Liver (tissue), 9 donors: ENCODE measurements around the gene STIM2. TPM values are rescaled to one million over a fixed set of nuclear protein-coding genes. Genes with fewer than 3 reads are reported as not detected.
A peak's percentile ranks its signal among the peaks of the same experiment; 100 is the strongest.

Experiments used
- DNase-seq: peaks from one replicate; pipeline ENCODE4 v3.0.0-alpha.2; 2017; ENCODE audit warnings: low spot score
- H3K27ac ChIP-seq, 2 donors: one replicate each; pipeline ENCODE4 v1.7.0; 2013; ENCODE audit warnings: inconsistent platforms in 2 of 2, low read length in 2 of 2, control low read depth in 1 of 2, low read depth in 1 of 2, mild to moderate bottlenecking in 1 of 2
- H3K27me3 ChIP-seq, 4 donors: one replicate each; pipeline versions ENCODE4 v1.6.1 to v1.7.0; 2013; ENCODE audit warnings: low read length in 3 of 4, inconsistent platforms in 1 of 4, mild to moderate bottlenecking in 1 of 4, moderate library complexity in 1 of 4; ENCODE audit not compliant: control insufficient read depth in 4 of 4, insufficient read depth in 4 of 4
- H3K36me3 ChIP-seq, 4 donors: one replicate each; pipeline versions ENCODE4 v1.6.1 to v1.7.0; 2013; ENCODE audit warnings: low read length in 3 of 4, mild to moderate bottlenecking in 3 of 4, low read depth in 1 of 4, moderate library complexity in 1 of 4; ENCODE audit not compliant: control insufficient read depth in 4 of 4, insufficient read depth in 3 of 4
- H3K4me1 ChIP-seq, 4 donors: one replicate each; pipeline versions ENCODE4 v1.6.1 to v1.7.0; 2013; ENCODE audit warnings: low read length in 3 of 4, mild to moderate bottlenecking in 3 of 4, moderate library complexity in 1 of 4; ENCODE audit not compliant: control insufficient read depth in 4 of 4, insufficient read depth in 4 of 4
- H3K4me3 ChIP-seq, 3 donors: one replicate each; pipeline versions ENCODE4 v1.6.1 to v1.7.0; 2013; ENCODE audit warnings: low read length in 3 of 3, control low read depth in 1 of 3, low read depth in 1 of 3, mild to moderate bottlenecking in 1 of 3
- H3K9ac ChIP-seq, 2 donors: one replicate each; pipeline ENCODE4 v1.7.0; 2013; ENCODE audit warnings: low read length in 2 of 2, mild to moderate bottlenecking in 2 of 2, moderate library complexity in 2 of 2, control low read depth in 1 of 2, low read depth in 1 of 2
- H3K9me3 ChIP-seq, 4 donors: one replicate each; pipeline versions ENCODE4 v1.6.1 to v1.7.0; 2013; ENCODE audit warnings: low read length in 3 of 4; ENCODE audit not compliant: control insufficient read depth in 4 of 4
- EGR1 ChIP-seq, 2 donors: IDR thresholded peaks; 2 replicates each; pipeline ENCODE4 v1.6.1; 2016 to 2018; ENCODE audit warnings: antibody characterized with exemption in 2 of 2, low read depth in 2 of 2
- FOXA1 ChIP-seq: IDR thresholded peaks from 2 replicates; pipeline ENCODE4 v1.6.1; 2016; ENCODE audit warnings: antibody characterized with exemption
- FOXA2 ChIP-seq: IDR thresholded peaks from 2 replicates; pipeline ENCODE4 v1.6.1; 2016; ENCODE audit warnings: antibody characterized with exemption
- GABPA ChIP-seq, 2 donors: IDR thresholded peaks in 1 of 2; conservative IDR thresholded peaks in 1 of 2; 2 replicates each; pipeline ENCODE4 v1.6.1; 2016; ENCODE audit warnings: antibody characterized with exemption in 2 of 2, mild to moderate bottlenecking in 1 of 2, moderate library complexity in 1 of 2
- HNF4A ChIP-seq, 2 donors: conservative IDR thresholded peaks; 2 replicates each; pipeline ENCODE4 v1.6.1; 2016; ENCODE audit warnings: antibody characterized with exemption in 2 of 2, mild to moderate bottlenecking in 2 of 2
- HNF4G ChIP-seq: IDR thresholded peaks from 2 replicates; pipeline ENCODE4 v1.6.1; 2016; ENCODE audit warnings: antibody characterized with exemption
- JUND ChIP-seq, 2 donors: IDR thresholded peaks; 2 replicates each; pipeline ENCODE4 v1.6.1; 2016; ENCODE audit warnings: antibody characterized with exemption in 2 of 2
- NR2F2 ChIP-seq: IDR thresholded peaks from 2 replicates; pipeline ENCODE4 v1.6.1; 2016; ENCODE audit warnings: antibody characterized with exemption
- RAD21 ChIP-seq, 2 donors: IDR thresholded peaks; 2 replicates each; pipeline ENCODE4 v1.6.1; 2016; ENCODE audit warnings: antibody characterized with exemption in 2 of 2, mild to moderate bottlenecking in 2 of 2
- RXRA ChIP-seq, 2 donors: IDR thresholded peaks; 2 replicates each; pipeline ENCODE4 v1.6.1; 2017 to 2018; ENCODE audit warnings: antibody characterized with exemption in 2 of 2, mild to moderate bottlenecking in 1 of 2
- SP1 ChIP-seq: IDR thresholded peaks from 2 replicates; pipeline ENCODE4 v1.6.1; 2018; ENCODE audit warnings: antibody characterized with exemption, mild to moderate bottlenecking
- TAF1 ChIP-seq: conservative IDR thresholded peaks from 2 replicates; pipeline ENCODE4 v1.6.1; 2016; ENCODE audit warnings: antibody characterized with exemption, mild to moderate bottlenecking
- YY1 ChIP-seq: IDR thresholded peaks from 2 replicates; pipeline ENCODE4 v1.6.1; 2016; ENCODE audit warnings: antibody characterized with exemption, mild to moderate bottlenecking
- WGBS: extraction: QIAGEN DNeasy Blood & Tissue Kit; methylation state at CpG from one replicate; pipeline ENCODE4 v1.1.7; 2013; 5-methylcytosine and 5-hydroxymethylcytosine counted together
- polyA plus RNA-seq, 2 donors: library from polyadenylated mRNA; stranded (reverse) in 1 of 2; unstranded in 1 of 2; fragments of 200-250 nt in 1 of 2; fragments of >200 nt in 1 of 2; fragmentation: Nextera tagmentation in 1 of 2; extraction: Ambion mirVana in 1 of 2; gene quantifications; one replicate each; pipeline versions ENCODE4 v1.2.1 to v1.2.3, GENCODE V29; 2013 to 2015
- total RNA-seq, 2 donors: library from RNA; depleted of rRNA; stranded (reverse); fragments of >200 nt; gene quantifications; one replicate each; pipeline ENCODE4 v1.2.3, GENCODE V29; 2014
- TF ChIP-seq, protein P1 (sequence below): IDR thresholded peaks from 2 replicates; pipeline ENCODE4 v1.6.1; 2016; ENCODE audit warnings: antibody characterized with exemption
- TF ChIP-seq, protein P2 (sequence below): IDR thresholded peaks from 2 replicates; pipeline ENCODE4 v1.6.1; 2016; ENCODE audit warnings: antibody characterized with exemption, mild to moderate bottlenecking
- TF ChIP-seq, protein P3 (sequence below): IDR thresholded peaks from 2 replicates; pipeline ENCODE4 v1.6.1; 2016; ENCODE audit warnings: antibody characterized with exemption
- TF ChIP-seq, protein P4 (sequence below): IDR thresholded peaks from 2 replicates; pipeline ENCODE4 v1.6.1; 2016; ENCODE audit warnings: antibody characterized with exemption
- TF ChIP-seq, protein P5 (sequence below): fragments of 150-350 bp; IDR thresholded peaks from 2 replicates; pipeline ENCODE4 v1.5.1; 2017; ENCODE audit warnings: improper control_type of control experiment, low read depth, low read length; ENCODE audit not compliant: missing input control
- donor health status: healthy.
- donor health status: healthy.
- donor health status: healthy.
- donor health status: healthy.
- donor health status: healthy.

Gene STIM2
- total and polyA plus RNA-seq, 4 donors, result 5.4 to 11.1 (median 6.9) TPM

DNA sequence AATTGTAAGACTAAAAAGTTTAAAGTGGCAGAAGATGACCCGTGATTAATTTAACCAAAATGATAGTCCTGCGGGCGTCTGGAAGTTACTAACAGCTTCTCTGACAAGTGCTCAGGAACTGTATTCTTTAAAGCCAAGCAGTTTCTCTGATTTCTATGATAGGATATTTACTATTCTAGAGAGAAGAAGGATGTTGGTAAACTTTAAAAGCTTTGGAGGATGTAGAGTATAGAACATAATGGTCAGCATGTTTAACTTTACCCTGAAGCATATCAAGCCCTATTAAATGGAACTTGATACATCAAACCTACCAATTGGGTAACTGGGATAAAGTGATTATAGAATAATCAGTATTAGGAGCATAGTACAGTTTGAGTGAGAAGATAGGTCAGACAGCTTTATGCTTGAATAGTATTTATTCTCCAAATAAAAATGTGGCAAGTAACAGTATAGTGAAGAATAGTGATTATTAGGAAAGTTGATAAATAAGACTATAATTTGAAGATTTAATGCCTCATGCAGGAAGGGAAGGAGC is 1.8 kb downstream of the STIM2 start:
- Histone ChIP-seq H3K36me3 (no peaks in the 10 kb centered on the region), H3K27ac (no peak overlapping the region), H3K9me3 (no peaks in the 10 kb centered on the region), H3K9ac (peak overlapping the region; percentile 29 to 83), H3K4me3 (peak overlapping the region in 2 of 3 donors; percentile 24 to 36), H3K27me3 (no peaks in the 10 kb centered on the region), H3K4me1 (peaks cover 5 to 57% (median 29%) of the 10 kb centered on the region in 4 donors)
- TF ChIP-seq GABPA (IDR thresholded peaks at IDR 0.05 in 1 of 2, conservative IDR thresholded peaks at IDR 0.05 in 1 of 2) (no peak), HNF4A (conservative IDR thresholded peaks at IDR 0.05) (no peak), JUND (IDR thresholded peaks at IDR 0.05) (no peak), HNF4G (no peak), SP1 (no peak), FOXA2 (no peak), RAD21 (IDR thresholded peaks at IDR 0.05) (no peak), FOXA1 (no peak), RXRA (IDR thresholded peaks at IDR 0.05) (no peak), NR2F2 (no peak), YY1 (no peak)
- TF ChIP-seq, protein P1, sequence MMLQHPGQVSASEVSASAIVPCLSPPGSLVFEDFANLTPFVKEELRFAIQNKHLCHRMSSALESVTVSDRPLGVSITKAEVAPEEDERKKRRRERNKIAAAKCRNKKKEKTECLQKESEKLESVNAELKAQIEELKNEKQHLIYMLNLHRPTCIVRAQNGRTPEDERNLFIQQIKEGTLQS, result no peak
- TF ChIP-seq, protein P2, sequence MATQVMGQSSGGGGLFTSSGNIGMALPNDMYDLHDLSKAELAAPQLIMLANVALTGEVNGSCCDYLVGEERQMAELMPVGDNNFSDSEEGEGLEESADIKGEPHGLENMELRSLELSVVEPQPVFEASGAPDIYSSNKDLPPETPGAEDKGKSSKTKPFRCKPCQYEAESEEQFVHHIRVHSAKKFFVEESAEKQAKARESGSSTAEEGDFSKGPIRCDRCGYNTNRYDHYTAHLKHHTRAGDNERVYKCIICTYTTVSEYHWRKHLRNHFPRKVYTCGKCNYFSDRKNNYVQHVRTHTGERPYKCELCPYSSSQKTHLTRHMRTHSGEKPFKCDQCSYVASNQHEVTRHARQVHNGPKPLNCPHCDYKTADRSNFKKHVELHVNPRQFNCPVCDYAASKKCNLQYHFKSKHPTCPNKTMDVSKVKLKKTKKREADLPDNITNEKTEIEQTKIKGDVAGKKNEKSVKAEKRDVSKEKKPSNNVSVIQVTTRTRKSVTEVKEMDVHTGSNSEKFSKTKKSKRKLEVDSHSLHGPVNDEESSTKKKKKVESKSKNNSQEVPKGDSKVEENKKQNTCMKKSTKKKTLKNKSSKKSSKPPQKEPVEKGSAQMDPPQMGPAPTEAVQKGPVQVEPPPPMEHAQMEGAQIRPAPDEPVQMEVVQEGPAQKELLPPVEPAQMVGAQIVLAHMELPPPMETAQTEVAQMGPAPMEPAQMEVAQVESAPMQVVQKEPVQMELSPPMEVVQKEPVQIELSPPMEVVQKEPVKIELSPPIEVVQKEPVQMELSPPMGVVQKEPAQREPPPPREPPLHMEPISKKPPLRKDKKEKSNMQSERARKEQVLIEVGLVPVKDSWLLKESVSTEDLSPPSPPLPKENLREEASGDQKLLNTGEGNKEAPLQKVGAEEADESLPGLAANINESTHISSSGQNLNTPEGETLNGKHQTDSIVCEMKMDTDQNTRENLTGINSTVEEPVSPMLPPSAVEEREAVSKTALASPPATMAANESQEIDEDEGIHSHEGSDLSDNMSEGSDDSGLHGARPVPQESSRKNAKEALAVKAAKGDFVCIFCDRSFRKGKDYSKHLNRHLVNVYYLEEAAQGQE, result no peak
- TF ChIP-seq, protein P3, sequence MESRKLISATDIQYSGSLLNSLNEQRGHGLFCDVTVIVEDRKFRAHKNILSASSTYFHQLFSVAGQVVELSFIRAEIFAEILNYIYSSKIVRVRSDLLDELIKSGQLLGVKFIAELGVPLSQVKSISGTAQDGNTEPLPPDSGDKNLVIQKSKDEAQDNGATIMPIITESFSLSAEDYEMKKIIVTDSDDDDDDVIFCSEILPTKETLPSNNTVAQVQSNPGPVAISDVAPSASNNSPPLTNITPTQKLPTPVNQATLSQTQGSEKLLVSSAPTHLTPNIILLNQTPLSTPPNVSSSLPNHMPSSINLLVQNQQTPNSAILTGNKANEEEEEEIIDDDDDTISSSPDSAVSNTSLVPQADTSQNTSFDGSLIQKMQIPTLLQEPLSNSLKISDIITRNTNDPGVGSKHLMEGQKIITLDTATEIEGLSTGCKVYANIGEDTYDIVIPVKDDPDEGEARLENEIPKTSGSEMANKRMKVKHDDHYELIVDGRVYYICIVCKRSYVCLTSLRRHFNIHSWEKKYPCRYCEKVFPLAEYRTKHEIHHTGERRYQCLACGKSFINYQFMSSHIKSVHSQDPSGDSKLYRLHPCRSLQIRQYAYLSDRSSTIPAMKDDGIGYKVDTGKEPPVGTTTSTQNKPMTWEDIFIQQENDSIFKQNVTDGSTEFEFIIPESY, result no peak
- whole genome bisulfite sequencing, result 10% methylated on average over 3 of the region's 3 CpGs
- DNase-seq, result no peak

DNA sequence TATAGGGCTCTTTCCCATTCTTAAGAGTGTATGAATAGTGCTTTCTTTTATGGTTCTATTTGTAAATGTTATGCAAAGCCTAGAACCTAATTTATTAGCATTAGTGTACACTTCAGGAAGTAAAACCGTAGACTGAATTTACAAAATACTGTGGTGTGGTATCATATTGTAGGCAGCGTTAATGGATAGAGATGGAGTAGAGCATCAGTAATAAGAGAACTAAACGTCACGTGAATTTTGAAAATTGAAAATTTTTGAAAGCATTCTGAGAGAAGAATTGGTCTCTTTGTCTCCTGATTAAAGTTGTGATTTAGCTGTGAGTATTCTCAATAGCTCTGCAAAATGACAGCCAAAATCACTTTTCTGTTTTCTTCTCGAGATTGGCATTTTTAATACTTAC is 2.9 kb downstream of the STIM2 start:
- Histone ChIP-seq H3K27ac (no peak overlapping the region), H3K9ac (peak overlapping the region in 1 of 2 donors; percentile 16), H3K4me1 (peaks cover 5 to 52% (median 22%) of the 10 kb centered on the region in 4 donors), H3K27me3 (no peaks in the 10 kb centered on the region), H3K4me3 (no peak overlapping the region), H3K36me3 (no peaks in the 10 kb centered on the region), H3K9me3 (no peaks in the 10 kb centered on the region)
- 76% methylated on average over 5 of the region's 5 CpGs for WGBS
- no peak for DNase-seq
- TF ChIP-seq EGR1 (IDR thresholded peaks at IDR 0.05; ENCODE audit: low read depth in 2 of 2) (no peak), SP1 (no peak), HNF4G (no peak), RAD21 (IDR thresholded peaks at IDR 0.05) (no peak), TAF1 (no peak), NR2F2 (no peak), GABPA (IDR thresholded peaks at IDR 0.05 in 1 of 2, conservative IDR thresholded peaks at IDR 0.05 in 1 of 2) (no peak), JUND (IDR thresholded peaks at IDR 0.05) (no peak), FOXA1 (no peak)
- TF ChIP-seq, protein P2, result no peak
- TF ChIP-seq, protein P4, sequence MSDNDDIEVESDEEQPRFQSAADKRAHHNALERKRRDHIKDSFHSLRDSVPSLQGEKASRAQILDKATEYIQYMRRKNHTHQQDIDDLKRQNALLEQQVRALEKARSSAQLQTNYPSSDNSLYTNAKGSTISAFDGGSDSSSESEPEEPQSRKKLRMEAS, result no peak
- TF ChIP-seq, protein P3, result no peak
- TF ChIP-seq, protein P5, sequence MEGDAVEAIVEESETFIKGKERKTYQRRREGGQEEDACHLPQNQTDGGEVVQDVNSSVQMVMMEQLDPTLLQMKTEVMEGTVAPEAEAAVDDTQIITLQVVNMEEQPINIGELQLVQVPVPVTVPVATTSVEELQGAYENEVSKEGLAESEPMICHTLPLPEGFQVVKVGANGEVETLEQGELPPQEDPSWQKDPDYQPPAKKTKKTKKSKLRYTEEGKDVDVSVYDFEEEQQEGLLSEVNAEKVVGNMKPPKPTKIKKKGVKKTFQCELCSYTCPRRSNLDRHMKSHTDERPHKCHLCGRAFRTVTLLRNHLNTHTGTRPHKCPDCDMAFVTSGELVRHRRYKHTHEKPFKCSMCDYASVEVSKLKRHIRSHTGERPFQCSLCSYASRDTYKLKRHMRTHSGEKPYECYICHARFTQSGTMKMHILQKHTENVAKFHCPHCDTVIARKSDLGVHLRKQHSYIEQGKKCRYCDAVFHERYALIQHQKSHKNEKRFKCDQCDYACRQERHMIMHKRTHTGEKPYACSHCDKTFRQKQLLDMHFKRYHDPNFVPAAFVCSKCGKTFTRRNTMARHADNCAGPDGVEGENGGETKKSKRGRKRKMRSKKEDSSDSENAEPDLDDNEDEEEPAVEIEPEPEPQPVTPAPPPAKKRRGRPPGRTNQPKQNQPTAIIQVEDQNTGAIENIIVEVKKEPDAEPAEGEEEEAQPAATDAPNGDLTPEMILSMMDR, result no peak
